ENCODE results near the gene TTLL11. TPM values are rescaled to one million over a fixed set of nuclear protein-coding genes. Genes with fewer than 3 reads are reported as not detected.
"Not testable (repeated sequence)": the region's sequence is repeated elsewhere in the genome, so short reads cannot be mapped to it uniquely, and the experiment has no call there.

Gene TTLL11
- total RNA-seq, 4 donors from 2014 or later, result 9.1 to 14.6 (median 9.7) TPM

GRCh38 chr9:121987314-121987713 lies 105.8 kb downstream of the TTLL11 start:
- intact Hi-C loops (cut with DNase I; ENCODE audit: low total_unique reads), result no loop called here
- DNase-seq (ENCODE audit: low spot score in 2 of 2), result no peak
- TF ChIP-seq, protein P1, sequence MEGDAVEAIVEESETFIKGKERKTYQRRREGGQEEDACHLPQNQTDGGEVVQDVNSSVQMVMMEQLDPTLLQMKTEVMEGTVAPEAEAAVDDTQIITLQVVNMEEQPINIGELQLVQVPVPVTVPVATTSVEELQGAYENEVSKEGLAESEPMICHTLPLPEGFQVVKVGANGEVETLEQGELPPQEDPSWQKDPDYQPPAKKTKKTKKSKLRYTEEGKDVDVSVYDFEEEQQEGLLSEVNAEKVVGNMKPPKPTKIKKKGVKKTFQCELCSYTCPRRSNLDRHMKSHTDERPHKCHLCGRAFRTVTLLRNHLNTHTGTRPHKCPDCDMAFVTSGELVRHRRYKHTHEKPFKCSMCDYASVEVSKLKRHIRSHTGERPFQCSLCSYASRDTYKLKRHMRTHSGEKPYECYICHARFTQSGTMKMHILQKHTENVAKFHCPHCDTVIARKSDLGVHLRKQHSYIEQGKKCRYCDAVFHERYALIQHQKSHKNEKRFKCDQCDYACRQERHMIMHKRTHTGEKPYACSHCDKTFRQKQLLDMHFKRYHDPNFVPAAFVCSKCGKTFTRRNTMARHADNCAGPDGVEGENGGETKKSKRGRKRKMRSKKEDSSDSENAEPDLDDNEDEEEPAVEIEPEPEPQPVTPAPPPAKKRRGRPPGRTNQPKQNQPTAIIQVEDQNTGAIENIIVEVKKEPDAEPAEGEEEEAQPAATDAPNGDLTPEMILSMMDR (IDR thresholded peaks at IDR 0.05), result no peak
- TF ChIP-seq POLR2A (IDR thresholded peaks at IDR 0.05), result no peak
- WGBS, 2 donors, result 82 to 87% methylated on average over 7 of the region's 7 CpGs
- H3K4me3 ChIP-seq (ENCODE audit: low read depth, poor library complexity, severe bottlenecking), result no peak overlapping the region

GRCh38 chr9:121985792-121986494 lies 107.2 kb downstream of the TTLL11 start:
- DNase-seq (ENCODE audit: low spot score in 2 of 2), result peak; percentile 50 to 91
- intact Hi-C loops (cut with DNase I; ENCODE audit: low total_unique reads), result no loop called here
- 79 to 80% methylated on average over 14 of the region's 14 CpGs for WGBS, 2 donors
- TF ChIP-seq POLR2A (IDR thresholded peaks at IDR 0.05), result no peak
- H3K4me3 ChIP-seq (ENCODE audit: low read depth, poor library complexity, severe bottlenecking), result no peak overlapping the region

DNA sequence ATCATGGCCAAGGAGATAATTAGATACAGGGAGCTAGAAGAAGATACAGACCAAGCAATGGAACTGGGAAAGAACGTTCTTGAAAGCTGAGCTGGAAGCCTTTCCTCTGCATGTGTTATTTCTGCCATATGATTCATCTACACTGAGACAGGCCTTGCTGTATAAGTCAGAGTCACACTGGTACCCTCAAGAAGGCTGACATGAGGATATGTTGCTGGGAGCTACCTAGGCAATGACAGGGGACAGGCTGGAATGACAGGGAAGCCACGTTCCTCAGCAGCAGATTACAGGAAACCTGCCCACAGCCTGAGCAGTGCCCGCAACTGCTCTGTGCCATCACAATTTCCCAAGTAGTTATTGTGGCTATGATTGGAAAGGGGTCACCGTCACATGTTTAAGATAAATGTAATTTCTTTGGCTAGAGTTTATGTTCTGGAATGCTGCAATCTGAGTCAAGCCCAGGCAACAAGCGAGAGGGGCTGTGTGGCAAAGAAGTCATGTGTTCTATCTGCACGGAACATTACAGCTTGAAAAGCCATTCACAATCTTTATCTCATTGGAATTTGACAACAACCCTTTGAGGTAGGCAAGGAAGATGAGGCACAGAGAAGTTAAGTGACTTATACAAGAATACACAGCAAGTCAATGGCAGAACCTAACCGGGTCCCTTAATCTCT lies 108.2 kb downstream of the TTLL11 start:
- H3K4me3 ChIP-seq (ENCODE audit: low read depth, poor library complexity, severe bottlenecking), result no peak overlapping the region
- intact Hi-C loops (cut with DNase I; ENCODE audit: low total_unique reads), result no loop called here
- TF ChIP-seq POLR2A (IDR thresholded peaks at IDR 0.05), result no peak
- TF ChIP-seq, protein P1 (IDR thresholded peaks at IDR 0.05), result no peak
- no peak for DNase-seq (ENCODE audit: low spot score in 2 of 2)
- 52 to 69% methylated on average over 7 of the region's 7 CpGs for whole genome bisulfite sequencing, 2 donors

DNA sequence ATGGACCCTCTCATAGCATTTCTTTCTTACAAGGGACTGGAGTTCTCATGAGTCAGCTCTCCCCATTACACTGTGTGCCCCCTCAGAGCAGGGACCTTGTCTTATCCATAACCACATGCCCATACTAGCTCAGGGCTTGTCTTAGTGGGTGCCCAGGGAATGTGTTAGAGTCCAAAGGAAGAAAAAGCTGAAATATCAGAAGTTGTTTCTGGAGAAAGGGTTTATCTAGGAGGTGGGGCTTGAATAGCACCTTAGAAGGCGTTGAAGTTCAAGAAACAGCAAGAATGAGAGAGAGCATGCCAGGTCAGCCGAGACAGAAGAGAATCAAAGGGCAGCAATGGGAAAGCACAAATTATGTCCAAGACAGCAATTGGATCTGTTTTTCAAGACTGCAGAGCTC lies 109.4 kb downstream of the TTLL11 start:
- TF ChIP-seq, protein P1 (IDR thresholded peaks at IDR 0.05), result no peak
- no peak for TF ChIP-seq POLR2A (IDR thresholded peaks at IDR 0.05)
- intact Hi-C loops (cut with DNase I; ENCODE audit: low total_unique reads), result no loop called here
- no peak overlapping the region for H3K4me3 ChIP-seq (ENCODE audit: low read depth, poor library complexity, severe bottlenecking)
- DNase-seq (ENCODE audit: low spot score in 2 of 2), result no peak
- WGBS, 2 donors, result 87 to 98% methylated on average over 2 of the region's 2 CpGs

DNA sequence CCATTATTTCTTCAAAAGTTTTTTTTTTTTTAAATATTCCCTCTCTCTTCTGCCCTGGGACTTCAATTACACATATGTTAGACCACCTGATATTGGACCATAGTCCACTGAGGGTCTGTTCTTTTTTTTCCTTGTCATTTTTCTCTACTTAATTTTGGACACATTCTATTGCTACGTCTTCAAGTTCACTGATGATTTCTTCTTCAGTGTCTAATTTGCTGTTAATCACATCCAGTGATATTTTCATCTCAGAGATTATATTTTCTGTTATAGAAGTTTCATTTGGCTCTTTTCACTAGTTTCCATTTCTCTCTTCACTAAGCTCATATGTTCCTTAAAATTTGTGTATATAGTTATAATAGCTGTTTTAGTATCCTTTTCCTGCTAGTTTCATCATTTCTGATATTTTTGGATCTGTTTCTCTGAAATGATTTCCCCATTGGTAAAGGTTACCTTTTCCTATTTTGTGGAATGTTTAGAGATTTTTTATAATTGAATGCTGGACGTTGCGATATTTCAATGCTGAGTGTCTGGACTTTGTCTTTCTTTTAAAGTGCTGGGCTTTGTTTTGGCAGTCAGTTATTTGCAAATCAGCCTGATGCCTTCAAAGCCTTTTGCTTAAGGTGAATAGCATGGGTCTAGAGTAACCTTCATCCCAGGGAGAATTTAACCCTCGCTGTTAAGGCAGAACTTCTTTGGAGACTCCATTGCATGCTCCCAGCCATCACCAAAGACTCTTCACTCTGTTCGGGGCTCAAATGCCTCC lies 111.8 kb downstream of the TTLL11 start:
- WGBS, 2 donors, result 94 to 99% methylated on average over 5 of the region's 5 CpGs
- DNase-seq (ENCODE audit: low spot score in 2 of 2), result no peak
- no peak overlapping the region for H3K4me3 ChIP-seq (ENCODE audit: low read depth, poor library complexity, severe bottlenecking)
- no peak for TF ChIP-seq POLR2A (IDR thresholded peaks at IDR 0.05)
- TF ChIP-seq, protein P1 (IDR thresholded peaks at IDR 0.05), result no peak
- intact Hi-C loops (cut with DNase I; ENCODE audit: low total_unique reads), result no loop called here

DNA sequence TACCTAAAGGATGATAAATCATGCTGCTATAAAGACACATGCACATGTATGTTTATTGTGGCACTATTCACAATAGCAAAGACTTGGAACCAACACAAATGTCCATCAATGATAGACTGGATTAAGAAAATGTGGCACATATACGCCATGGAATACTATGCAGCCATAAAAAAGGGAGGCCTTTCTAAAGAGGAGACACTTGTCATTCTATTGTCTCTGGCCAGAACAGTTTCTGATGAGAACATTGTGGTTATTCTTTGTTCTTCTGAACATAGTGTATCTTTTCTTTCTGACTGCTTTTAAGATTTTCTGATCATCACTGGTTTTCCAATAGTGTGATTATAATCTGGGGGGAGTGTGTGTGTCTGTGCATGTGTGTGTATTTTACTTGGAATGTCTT lies 112.4 kb downstream of the TTLL11 start:
- H3K4me3 ChIP-seq (ENCODE audit: low read depth, poor library complexity, severe bottlenecking); intact Hi-C loops (cut with DNase I; ENCODE audit: low total_unique reads); DNase-seq (ENCODE audit: low spot score in 2 of 2): not testable (repeated sequence)
- WGBS, 2 donors, result 89 to 95% methylated on average over 1 of the region's 1 CpG
